GM18498 (cell line): ENCODE results near the gene COMT.

Source experiments
- ATAC-seq: cut with Tn5 transposase; IDR thresholded peaks from one replicate; pipeline ENCODE4 v1.9.1; 2021; ENCODE audit warnings: mild to moderate bottlenecking, moderate library complexity; ENCODE audit not compliant: unreplicated experiment

The COMT gene

GRCh38 chr22:19967850-19968449 lies 26.4 kb downstream of the COMT start:
- ATAC-seq, result no peak

GRCh38 chr22:19968450-19968891 lies 26.9 kb downstream of the COMT start:
- ATAC-seq, result no peak

- ATAC-seq, result no peak
Measured at GRCh38 chr22:19969141-19969928, 27.8 kb downstream of the COMT start.

- no peak for ATAC-seq
Measured at GRCh38 chr22:19970031-19970478, 28.5 kb downstream of the COMT start.

GRCh38 chr22:19970479-19971275 lies 29.1 kb downstream of the COMT start:
- ATAC-seq, result no peak

- ATAC-seq, result no peak
Measured at GRCh38 chr22:19971276-19972124, 29.9 kb downstream of the COMT start.

GRCh38 chr22:19972251-19972650 lies 30.7 kb downstream of the COMT start:
- ATAC-seq, result no peak

GRCh38 chr22:19972652-19973550 lies 31.3 kb downstream of the COMT start:
- ATAC-seq, result no peak

- no peak for ATAC-seq
Measured at GRCh38 chr22:19973551-19974267, 32.1 kb downstream of the COMT start.

GRCh38 chr22:19974268-19974861 lies 32.8 kb downstream of the COMT start:
- no peak for ATAC-seq

GRCh38 chr22:19974935-19975706 lies 33.5 kb downstream of the COMT start:
- ATAC-seq, result no peak

- no peak for ATAC-seq
Measured at GRCh38 chr22:19975707-19976035, 34.1 kb downstream of the COMT start.

- no peak for ATAC-seq
Measured at GRCh38 chr22:19976671-19977070, 35.1 kb downstream of the COMT start.

- no peak for ATAC-seq
Measured at GRCh38 chr22:19977296-19978243, 36.0 kb downstream of the COMT start.

- no peak for ATAC-seq
Measured at GRCh38 chr22:19978748-19979147, 37.2 kb downstream of the COMT start.

- no peak for ATAC-seq
Measured at GRCh38 chr22:19979712-19980493, 38.3 kb downstream of the COMT start.
